GM18526 (cell line): ENCODE data around the gene HDAC9.

Experiments used
- POLR2A ChIP-seq: IDR thresholded peaks from 3 replicates; pipeline ENCODE4 v1.6.1; 2011; ENCODE audit not compliant: insufficient read length; ENCODE audit errors: extremely low read depth

HDAC9 gene

DNA sequence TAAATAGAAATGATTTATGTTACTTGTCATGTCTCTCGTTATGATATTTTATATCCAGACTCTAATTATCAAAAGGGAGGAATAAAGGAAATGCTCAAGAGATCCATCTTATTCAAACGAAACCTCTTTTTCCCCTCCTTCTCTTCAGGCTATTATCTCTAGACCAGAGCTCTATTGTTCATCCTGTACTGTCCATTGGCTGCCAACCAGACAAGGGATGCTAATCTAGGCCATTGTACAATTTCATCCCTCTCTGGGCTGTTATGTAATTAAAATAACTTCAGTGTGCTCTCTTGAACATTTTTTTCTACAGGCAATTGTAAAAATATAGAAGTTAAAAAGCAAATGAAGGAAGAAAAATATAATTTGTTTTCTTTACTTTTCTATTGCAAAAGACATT is 220.4 kb downstream of the HDAC9 start:
- no peak for TF ChIP-seq POLR2A

DNA sequence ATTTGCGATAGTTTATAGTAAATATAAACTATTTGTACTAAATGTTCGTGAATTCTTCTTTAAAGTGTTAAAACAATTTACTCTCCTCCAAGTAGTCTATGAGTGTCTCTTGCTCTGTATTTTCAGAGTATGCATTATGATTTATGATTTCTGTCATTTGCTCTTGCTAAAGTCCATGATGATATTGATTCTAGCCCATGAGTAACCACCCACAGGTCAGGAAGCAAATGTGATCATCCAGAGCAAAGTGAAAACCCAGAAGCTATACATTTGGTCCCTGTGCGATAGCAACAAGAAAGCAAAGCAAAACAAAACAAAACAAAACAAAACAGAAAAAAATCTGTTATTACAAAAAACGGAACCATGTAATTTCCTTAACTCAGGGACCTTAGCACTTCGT is 225.9 kb downstream of the HDAC9 start:
- no peak for TF ChIP-seq POLR2A

DNA sequence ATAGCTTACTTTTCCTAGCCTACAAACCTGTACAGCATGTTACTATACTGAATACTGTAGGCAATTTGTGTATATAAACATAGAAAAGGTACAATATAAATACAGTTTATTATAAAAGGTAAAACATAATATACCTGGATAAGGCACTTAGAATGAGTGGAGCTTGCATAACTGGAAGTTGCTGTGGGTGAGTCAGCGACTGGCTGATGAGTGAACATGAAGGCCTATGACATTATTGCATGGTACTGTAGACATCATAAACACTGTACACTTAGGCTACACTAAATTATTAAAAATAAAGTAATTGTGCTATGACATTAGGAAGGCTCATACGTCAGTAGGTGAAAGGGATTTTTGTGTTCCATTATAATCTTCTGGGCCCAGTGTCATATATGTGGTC is 228.8 kb downstream of the HDAC9 start:
- TF ChIP-seq POLR2A, result no peak

DNA sequence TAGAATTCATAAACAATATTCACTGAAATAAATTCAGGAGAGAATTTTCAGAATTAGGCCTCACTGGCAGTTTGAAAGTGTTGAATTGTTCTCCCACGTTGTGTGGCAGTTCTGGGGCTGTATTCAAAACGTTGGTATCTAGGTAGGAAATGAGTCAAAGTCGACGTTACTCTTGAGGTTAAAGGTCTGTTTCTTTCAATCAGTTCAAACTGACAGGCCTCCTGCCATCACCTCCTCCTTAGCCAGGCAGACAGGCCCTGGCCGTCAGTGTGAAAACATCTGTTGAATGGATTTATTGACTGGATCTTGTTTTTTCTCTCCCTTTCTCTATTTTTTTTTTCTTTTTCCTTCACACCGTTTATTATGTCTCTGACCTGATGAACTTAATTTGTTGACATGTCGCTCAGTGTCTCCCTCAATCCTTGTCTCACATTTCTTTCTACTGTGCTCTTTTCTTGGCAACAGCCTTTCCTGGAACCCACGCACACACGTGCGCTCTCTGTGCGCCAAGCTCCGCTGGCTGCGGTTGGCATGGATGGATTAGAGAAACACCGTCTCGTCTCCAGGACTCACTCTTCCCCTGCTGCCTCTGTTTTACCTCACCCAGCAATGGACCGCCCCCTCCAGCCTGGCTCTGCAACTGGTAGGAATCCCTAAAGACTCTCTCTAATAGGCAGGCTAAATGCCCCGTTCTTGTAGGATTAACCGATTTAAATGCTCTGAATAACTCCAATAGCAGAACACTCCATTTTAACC is 231.7 kb downstream of the HDAC9 start:
- TF ChIP-seq POLR2A, result no peak

DNA sequence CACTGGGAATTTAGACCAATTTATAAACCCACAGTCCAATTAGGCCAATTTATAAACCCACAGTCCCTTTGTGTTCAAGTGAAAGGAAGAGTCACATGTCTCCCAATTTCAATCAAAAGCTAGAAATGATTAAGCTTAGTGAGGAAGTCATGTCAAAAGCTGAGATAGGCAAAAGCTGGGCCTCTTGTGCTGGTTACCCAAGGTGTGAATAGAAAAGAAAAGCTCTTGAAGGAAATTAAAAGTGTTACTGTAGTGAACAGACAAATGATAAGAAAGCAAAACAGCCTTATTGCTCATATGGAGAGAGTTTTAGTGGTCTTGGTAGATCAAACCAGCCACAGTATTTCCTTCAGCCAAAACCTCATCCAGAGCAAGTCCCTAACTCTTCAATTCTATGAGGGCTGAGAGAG is 245.0 kb downstream of the HDAC9 start:
- no peak for TF ChIP-seq POLR2A

DNA sequence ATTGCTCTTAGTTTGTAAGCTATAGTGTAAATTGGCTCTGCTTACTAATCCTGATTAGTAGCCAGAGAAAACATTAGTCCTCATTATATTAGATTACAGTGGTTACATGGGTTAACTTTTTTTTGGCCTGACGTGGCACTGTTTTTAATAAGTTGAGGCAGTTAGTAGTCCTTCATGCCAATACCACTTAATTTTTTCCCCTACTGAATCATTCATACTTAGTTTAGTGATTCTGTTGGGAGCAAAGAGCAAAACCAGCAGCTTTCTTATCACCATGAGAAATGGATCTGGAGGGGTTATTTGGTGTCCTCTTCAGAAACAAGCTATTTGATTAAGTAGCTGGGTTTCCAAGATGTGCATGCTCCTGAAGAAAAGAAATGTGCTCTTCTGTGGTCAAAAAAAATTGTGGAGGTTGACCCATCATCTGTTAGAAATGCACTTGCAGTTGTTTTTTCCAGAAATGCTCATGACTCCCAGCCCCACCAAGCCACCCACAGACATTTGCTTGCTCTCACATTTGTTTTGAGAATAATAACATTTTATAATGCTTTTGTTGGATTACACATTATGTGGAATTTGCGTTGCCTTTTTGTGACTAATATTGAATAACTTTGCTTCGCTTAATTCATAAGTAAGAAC is 258.5 kb downstream of the HDAC9 start:
- TF ChIP-seq POLR2A, result no peak

DNA sequence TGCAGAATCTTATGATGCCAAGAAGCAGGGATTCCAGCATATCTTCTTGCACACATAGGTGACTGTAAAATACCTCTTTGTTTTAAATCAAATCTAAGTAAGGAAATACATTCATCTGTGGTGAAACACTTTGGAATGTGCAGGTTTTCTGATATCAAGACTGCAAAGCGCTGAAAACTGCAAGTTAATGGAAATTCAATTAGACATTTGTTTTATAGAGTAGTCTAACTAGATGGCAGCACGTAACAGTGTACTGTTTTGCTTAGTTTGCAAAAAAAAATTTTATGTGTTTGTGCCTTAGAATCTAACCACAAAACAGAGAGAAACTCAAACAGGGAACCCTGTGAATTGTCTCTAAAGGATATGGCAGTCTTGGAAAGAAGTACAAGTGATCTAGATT is 259.2 kb downstream of the HDAC9 start:
- no peak for TF ChIP-seq POLR2A

DNA sequence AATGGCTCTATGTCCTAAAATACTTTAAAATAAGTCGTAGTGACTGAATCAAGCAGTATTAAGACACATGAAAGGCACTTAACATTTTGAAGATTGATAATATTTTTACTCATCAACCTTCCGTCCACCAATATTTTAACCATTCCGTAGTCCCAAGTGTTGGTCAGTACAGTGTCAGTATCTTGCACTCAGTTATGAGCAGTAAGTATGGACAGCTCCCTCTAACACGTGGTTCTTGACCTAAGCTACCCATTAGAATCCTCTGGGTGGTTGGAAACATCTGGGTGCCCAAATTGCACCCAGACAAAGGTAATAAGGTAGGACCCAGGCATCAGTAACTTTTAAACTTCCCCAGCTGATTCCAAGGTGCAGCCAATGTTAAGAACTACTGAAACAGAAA is 260.2 kb downstream of the HDAC9 start:
- no peak for TF ChIP-seq POLR2A

DNA sequence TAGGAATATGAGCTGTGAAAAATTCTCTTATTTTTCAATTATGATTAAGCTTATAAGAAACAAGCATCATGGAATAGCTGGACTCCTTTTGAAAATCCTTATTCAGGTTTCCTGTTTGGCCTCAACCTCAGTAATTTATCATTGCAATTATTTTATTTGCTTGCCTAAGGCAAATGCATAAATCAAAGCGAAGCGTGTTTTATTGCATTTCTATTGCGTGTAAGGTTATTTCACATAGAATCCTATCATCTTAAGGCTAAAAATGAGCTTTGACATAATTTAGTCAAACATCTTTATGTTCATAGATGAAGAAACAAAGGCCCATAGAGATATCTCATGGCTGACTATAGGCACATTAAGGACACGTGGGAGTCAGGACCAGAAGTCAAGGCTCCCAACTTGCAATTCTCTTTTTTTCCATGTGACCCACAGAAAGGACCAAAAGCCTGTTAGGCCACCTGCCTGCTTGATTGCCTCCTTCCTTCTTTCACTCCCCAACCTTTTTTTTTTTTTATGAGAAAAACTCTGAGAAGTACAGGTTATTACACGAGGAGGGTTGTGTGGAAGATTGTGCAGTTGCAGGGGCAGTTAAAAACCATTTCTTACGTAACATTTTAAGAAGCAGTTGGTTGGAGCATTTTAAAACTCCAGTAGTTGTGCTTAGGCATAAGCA is 261.0 kb downstream of the HDAC9 start:
- no peak for TF ChIP-seq POLR2A

DNA sequence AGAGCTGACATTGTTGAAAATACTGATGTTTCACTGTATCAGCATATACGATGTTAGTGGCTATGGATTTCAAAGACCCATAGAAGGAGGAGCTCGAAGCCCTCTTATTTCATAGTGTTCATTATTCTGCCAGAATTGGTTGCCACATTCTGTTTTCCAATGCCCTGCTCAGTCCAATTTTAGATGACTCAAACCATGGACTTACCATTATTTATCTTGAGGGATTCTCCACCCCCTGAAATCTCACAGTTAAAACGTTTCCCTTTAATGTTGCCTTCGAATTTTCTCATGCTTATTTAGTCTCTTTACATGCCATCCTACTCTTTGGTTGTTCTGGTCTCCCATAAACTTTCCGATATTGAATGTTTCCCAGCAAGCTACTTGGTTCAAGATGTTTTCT is 264.5 kb downstream of the HDAC9 start:
- TF ChIP-seq POLR2A, result no peak

DNA sequence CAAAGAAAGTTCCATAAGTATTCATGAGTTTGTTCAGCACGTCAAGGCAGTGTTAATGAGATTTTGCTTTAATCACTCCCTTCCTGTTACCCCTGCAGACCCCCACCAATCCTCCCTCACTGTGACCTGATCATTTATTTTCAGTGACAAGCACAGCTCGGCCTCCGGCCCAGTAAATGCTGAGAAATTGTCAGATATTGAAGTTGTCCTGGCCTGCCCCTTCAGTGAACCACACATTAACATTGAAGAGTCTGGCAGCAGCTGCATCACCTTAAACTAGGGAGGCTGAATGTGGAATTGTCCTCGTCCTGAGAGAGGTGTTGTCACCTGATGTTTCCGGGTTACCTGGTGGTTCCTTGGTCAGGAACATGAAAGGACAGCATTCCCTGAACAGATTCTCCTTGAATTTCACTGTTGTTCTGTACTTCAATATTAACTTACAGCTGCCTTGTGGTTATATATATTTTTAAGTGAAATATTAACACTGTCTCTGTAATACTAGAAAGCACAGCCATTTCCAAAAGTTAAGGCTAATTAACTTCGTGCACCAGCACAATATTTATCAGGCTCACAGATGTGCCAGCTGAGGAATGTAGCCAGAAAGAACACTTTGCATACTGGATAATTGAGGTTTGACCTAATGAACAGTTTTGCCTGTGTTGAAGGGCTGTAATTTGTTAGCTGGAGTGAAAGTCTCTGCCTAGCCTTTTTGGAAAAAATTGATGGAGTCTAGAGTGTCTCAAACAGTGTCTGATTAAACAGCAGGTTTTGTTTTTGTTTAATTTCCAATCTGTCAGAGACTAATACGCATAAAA is 265.3 kb downstream of the HDAC9 start:
- TF ChIP-seq POLR2A, result no peak

DNA sequence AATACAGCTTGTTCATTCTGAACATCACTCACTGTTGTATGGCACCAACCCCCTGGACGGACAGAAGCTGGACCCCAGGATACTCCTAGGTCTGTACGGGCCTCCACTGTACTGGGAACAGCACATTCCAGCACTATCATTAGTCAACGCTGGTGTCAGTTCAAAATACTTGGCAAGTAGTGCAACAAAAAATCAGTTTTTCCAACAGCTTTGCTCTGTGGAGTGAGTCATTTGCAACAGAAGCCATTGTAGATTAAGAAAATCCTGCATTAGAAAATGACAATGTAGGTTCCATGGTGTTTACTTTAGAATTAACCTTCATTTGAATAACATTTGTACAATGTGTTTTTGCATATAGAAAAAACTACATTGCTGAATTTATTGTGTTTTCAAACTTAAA is 266.6 kb downstream of the HDAC9 start:
- TF ChIP-seq POLR2A, result no peak

DNA sequence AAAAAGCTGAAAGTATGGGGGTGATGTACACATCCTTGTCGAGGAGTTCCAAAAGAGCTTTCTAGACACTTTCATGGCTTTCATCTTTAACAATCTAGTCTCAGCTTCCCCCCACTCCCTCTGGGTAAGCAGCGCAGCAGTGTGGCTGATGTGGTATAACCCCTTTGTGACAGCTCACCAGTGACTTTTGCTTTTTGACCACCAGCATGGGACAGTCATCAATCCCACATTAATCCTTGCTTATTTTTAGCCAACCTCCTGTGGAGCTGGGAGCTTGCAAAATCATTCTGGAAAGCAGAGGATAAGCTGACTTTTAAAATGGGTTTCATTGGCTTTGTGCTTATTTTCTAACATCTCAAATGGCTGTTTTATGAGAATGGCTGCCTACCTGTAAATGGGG is 272.7 kb downstream of the HDAC9 start:
- no peak for TF ChIP-seq POLR2A

DNA sequence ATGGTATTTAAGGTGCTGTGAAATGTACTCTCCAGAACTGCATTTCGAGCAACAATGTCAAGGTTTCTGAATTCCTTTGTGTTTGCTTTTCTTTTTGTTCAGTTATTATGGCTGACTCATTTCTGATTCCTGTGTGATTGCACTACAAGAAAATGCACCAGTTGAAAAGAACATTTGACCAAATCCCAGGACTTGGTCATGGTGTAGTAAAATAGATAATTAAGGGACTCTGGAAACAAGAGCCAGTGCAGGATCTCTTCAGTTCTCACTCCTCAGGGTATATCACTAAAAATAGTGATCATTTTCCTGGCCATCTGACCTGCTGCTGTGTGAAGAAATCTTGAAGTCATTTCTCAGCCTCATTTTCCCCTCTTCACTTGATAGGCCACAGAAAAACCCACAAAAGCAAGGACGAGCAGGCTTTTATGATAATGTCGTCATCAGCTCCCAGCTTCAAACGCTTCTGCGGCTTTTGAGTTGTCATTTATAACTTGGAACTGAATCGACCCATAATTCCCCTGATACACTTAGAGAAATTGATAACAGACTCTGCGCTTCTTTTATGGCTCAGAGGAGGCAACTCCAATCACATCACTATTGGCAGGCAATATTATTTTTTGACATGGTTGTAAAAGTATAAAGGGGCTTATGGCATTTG is 274.7 kb downstream of the HDAC9 start:
- no peak for TF ChIP-seq POLR2A

DNA sequence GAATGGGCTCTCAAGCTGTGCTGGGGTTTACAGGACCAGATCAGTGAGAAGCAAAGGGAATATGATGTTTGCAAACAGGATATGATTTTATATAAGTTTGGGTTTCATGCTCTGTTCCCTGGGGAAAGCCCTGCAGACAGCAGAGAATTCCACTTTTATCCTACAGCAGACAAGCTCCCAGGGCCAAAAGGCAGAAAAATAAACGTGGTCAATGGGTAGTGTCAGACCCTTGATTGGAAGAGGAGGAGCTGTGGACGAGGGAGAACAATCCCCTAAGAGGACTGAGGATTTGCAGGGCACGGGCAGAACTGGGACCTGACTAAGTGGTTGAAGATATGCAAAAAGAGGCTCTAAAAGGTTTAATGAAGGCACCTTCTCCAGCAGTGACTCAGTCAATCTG is 275.3 kb downstream of the HDAC9 start:
- no peak for TF ChIP-seq POLR2A

DNA sequence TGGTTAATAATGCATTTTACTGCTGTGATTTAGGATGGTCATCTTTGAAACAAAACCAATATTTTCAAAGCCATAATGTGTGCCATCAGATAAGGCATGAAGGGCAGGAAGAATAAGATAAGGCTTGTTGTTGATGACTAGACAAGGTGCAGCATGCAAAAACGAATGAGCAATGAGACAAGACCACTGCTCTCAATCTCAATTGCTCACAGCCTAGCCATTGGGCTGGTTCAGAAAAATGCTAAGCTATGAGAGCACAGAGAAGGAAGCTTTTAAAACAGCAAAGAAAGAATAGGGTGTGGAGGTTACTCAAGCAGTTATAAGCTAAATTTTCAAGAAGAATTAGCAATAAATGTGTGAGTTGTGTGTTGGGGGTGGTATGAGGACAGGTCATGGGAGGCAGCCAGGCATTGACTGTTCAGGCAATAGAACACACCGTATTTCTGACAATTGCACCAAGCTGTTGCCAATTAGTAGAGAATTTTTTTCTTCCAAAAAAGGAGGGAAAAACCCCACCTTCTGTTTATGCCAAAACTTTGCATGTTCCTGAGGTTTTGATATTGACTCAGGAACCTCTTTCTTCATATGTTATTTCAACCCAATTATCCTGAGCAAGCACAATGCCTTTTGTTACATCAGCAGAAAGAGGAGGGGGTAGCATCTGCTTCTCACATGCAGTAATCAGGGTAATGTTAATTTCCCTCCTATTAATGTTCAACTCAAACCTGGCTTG is 276.5 kb downstream of the HDAC9 start:
- TF ChIP-seq POLR2A, result no peak
